HT-29 (cell line): ENCODE measurements around the gene ANKRA2. TPM values are rescaled to one million over a fixed set of nuclear protein-coding genes. Genes with fewer than 3 reads are reported as not detected.

Source experiments
- total RNA-seq: library from RNA; depleted of rRNA; stranded (reverse); fragments of >200 nt; shearing (Covaris generic); gene quantifications from 2 replicates; pipeline ENCODE4 v1.2.3, GENCODE V29; 2014; rRNA removed

The ANKRA2 gene
- total RNA-seq, 1 experiment from 2014 or later: 5.7 TPM

Other genes starting within 250 kb of the ANKRA2 start
- gene FOXD1, start 116.9 kb downstream of the ANKRA2 start, total RNA-seq: 0.20 and 0.31 TPM in 2 replicates
- gene BTF3, start 67.2 kb downstream of the ANKRA2 start, total RNA-seq: 233 and 255 TPM in 2 replicates
- gene UTP15, start 104 bp upstream of the ANKRA2 start, total RNA-seq: 24.1 and 36.8 TPM in 2 replicates
- 20.1 and 36.5 TPM in 2 replicates for gene ARHGEF28, start 60.6 kb upstream of the ANKRA2 start, total RNA-seq